ENCODE data around the gene DPYSL5. TPM values are rescaled to one million over a fixed set of nuclear protein-coding genes. Genes with fewer than 3 reads are reported as not detected.

Gene DPYSL5
- total and polyA plus RNA-seq, 3 donors from 2014 or later: 2.8 to 22.3 (median 5.5) TPM

DNA sequence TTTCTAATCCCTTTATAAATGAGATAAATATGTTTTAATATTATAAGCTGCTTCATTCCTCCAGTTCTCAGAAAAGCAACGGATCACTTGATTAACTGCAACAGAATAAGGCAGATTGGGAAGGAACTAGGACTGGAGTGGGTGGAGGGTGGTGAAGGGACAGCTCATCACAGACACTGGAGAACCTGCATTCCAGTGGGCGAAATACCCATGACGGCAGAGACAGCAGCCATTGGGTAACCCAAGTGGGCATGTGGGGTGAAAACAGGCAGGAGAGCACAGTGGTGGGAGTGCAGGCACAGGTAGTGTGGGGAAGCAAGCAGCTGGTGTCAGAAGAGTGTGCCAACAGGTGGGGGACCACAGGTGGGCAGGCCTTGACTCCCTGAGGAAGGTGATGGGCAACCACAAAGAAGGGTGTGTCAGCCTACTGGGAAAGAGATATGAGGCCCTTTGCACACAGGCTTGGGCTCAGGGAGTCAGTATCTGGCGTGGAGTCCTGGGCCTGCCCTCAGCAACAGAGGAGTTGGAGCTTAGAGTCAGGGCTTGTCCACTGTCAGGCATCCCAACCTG is 27.2 kb downstream of the DPYSL5 start:
- no peaks in the 10 kb centered on the region for H3K36me3 ChIP-seq (ENCODE audit: low read depth, missing control alignments)
- intact Hi-C loops (cut with DNase I; ENCODE audit: low total_unique reads): no loop called here
- H3K27ac ChIP-seq: no peak overlapping the region
- no peak for DNase-seq
- no peaks in the 10 kb centered on the region for H3K9me3 ChIP-seq
- H3K4me3 ChIP-seq: no peak overlapping the region
- H3K4me1 ChIP-seq: no peaks in the 10 kb centered on the region
- TF ChIP-seq CTCF (IDR thresholded peaks at IDR 0.05): no peak
- TF ChIP-seq POLR2A (IDR thresholded peaks at IDR 0.05): no peak
- no peaks in the 10 kb centered on the region for H3K27me3 ChIP-seq
- 85 to 92% methylated on average over 3 to 4 of the region's 4 CpGs for WGBS, 2 donors

- no peaks in the 10 kb centered on the region for H3K4me1 ChIP-seq
- no peak overlapping the region for H3K27ac ChIP-seq
- no peak for DNase-seq
- TF ChIP-seq CTCF (IDR thresholded peaks at IDR 0.05) (no peak), POLR2A (IDR thresholded peaks at IDR 0.05) (no peak)
- intact Hi-C loops (cut with DNase I; ENCODE audit: low total_unique reads): no loop called here
- no peaks in the 10 kb centered on the region for H3K36me3 ChIP-seq (ENCODE audit: low read depth, missing control alignments)
- no peaks in the 10 kb centered on the region for H3K9me3 ChIP-seq
- 87 to 93% methylated on average over 3 of the region's 3 CpGs for WGBS, 2 donors
- no peak overlapping the region for H3K4me3 ChIP-seq
- H3K27me3 ChIP-seq: no peaks in the 10 kb centered on the region
Measured at GRCh38 chr2:26875808-26876207, 27.9 kb downstream of the DPYSL5 start.

DNA sequence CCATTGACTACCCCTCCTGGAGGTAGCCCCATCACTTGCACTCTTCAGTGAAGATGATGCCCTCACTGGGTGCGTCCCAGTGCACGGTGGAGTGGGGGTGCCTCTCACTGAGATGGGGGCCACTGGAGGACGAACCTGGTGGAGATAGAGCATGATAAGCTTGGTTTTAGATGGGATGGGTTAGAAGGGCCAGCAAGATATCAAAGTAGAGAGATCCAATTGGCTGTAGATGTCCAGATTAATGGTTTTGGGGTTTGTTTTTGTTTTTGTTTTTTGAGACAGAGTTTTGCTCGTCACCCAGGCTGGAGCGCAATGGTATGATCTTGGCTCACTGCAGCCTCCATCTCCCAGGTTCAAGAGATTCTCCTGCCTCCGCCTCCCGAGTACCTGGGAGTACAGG is 28.3 kb downstream of the DPYSL5 start:
- Histone ChIP-seq H3K4me1 (no peaks in the 10 kb centered on the region), H3K9me3 (no peaks in the 10 kb centered on the region), H3K27me3 (no peaks in the 10 kb centered on the region), H3K4me3 (no peak overlapping the region), H3K27ac (no peak overlapping the region), H3K36me3 (ENCODE audit: low read depth, missing control alignments) (no peaks in the 10 kb centered on the region)
- TF ChIP-seq CTCF (IDR thresholded peaks at IDR 0.05) (no peak), POLR2A (IDR thresholded peaks at IDR 0.05) (no peak)
- DNase-seq: no peak
- intact Hi-C loops (cut with DNase I; ENCODE audit: low total_unique reads): no loop called here
- WGBS, 2 donors: 93 to 96% methylated on average over 7 of the region's 7 CpGs

DNA sequence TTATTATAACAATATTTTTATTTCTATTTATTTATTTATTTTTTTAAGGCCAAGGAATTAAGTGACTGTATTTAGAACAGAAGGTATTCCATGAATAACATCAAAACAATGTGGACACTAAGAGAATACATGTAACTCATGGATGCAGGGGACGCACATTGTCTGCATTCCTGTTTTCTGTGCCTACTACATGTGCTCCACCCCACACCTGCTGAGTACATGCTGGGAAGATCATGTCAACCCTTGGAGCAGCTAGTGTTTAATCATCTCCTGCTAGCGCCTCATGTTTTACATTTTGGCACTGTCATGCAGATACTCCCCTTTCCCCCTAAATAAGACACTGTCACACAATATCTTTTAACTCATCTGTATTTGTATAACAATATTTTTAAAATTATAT is 29.3 kb downstream of the DPYSL5 start:
- Histone ChIP-seq H3K27me3 (no peaks in the 10 kb centered on the region), H3K4me3 (no peak overlapping the region), H3K9me3 (no peaks in the 10 kb centered on the region), H3K4me1 (no peaks in the 10 kb centered on the region), H3K36me3 (ENCODE audit: low read depth, missing control alignments) (no peaks in the 10 kb centered on the region), H3K27ac (no peak overlapping the region)
- WGBS, 2 donors: 92 to 98% methylated on average over 2 of the region's 2 CpGs
- intact Hi-C loops (cut with DNase I; ENCODE audit: low total_unique reads): no loop called here
- no peak for DNase-seq
- no peak for TF ChIP-seq POLR2A (IDR thresholded peaks at IDR 0.05)
- TF ChIP-seq CTCF (IDR thresholded peaks at IDR 0.05): no peak

GRCh38 chr2:26880161-26880560 is 32.2 kb downstream of the DPYSL5 start:
- TF ChIP-seq POLR2A (IDR thresholded peaks at IDR 0.05) (no peak), CTCF (IDR thresholded peaks at IDR 0.05) (no peak)
- 74 to 91% methylated on average over 2 of the region's 2 CpGs for WGBS, 2 donors
- H3K36me3 ChIP-seq (ENCODE audit: low read depth, missing control alignments): no peaks in the 10 kb centered on the region
- no peak overlapping the region for H3K27ac ChIP-seq
- no peak for DNase-seq
- H3K4me1 ChIP-seq: no peaks in the 10 kb centered on the region
- no peak overlapping the region for H3K4me3 ChIP-seq
- intact Hi-C loops (cut with DNase I; ENCODE audit: low total_unique reads): no loop called here
- no peaks in the 10 kb centered on the region for H3K9me3 ChIP-seq
- no peaks in the 10 kb centered on the region for H3K27me3 ChIP-seq
